HepG2 (cell line): ENCODE results near the gene SIRT7. TPM values are rescaled to one million over a fixed set of nuclear protein-coding genes. Genes with fewer than 3 reads are reported as not detected.

Experiments used
- CEBPG ChIP-seq: IDR thresholded peaks from 2 replicates; pipeline ENCODE4 v1.6.1; 2016
- CTCF ChIP-seq: sonication (generic); formaldehyde crosslinking; IDR thresholded peaks from 2 replicates; pipeline ENCODE4 v1.5.0; 2020; ENCODE audit warnings: mild to moderate bottlenecking, missing genetic modification reagents, moderate library complexity
- EEA1 ChIP-seq: sonication (generic); formaldehyde crosslinking; IDR thresholded peaks from 2 replicates; pipeline ENCODE4 v1.5.1; 2020; ENCODE audit warnings: mild to moderate bottlenecking, missing genetic modification reagents, borderline replicate concordance
- ZNF44 ChIP-seq: sonication (generic); formaldehyde crosslinking; IDR thresholded peaks from 2 replicates; pipeline ENCODE4 v1.5.1; 2020; ENCODE audit warnings: mild to moderate bottlenecking, missing genetic modification reagents
- polyA plus RNA-seq, 8 experiments: library from polyadenylated mRNA; depleted of rRNA in 3 of 8; stranded (reverse) in 7 of 8; unstranded in 1 of 8; fragments of >200 nt; fragmentation: Illumina TruSeq in 4 of 8; extraction: Trizol in 4 of 8; gene quantifications; 2 replicates each; pipeline versions ENCODE4 v1.2.1 to v1.2.3, GENCODE V29; 2011 to 2016; ENCODE audit warnings: low read depth in 4 of 8, missing spikeins in 1 of 8, mixed read lengths in 1 of 8; ENCODE audit not compliant: insufficient read depth in 1 of 8
- total RNA-seq, 5 experiments: library from RNA; depleted of rRNA; stranded (reverse); fragments of >200 nt; fragmentation: Illumina TruSeq; extraction: Trizol; gene quantifications; 2 replicates each; pipeline ENCODE4 v1.2.3, GENCODE V29; 2016; ENCODE audit warnings: low read depth in 1 of 5
- TF ChIP-seq, protein P1 (sequence below): IDR thresholded peaks from 2 replicates; pipeline ENCODE4 v1.6.1; 2016; ENCODE audit warnings: low read depth
- TF ChIP-seq, protein P2 (sequence below): sonication (generic); formaldehyde crosslinking; IDR thresholded peaks from 2 replicates; pipeline ENCODE4 v1.4.0; 2020; ENCODE audit warnings: missing genetic modification reagents, borderline replicate concordance
- TF ChIP-seq, protein P3 (sequence below): sonication (generic); formaldehyde crosslinking; IDR thresholded peaks from 2 replicates; pipeline ENCODE4 v1.4.0; 2020; ENCODE audit warnings: missing genetic modification reagents, borderline replicate concordance
- TF ChIP-seq, protein P4 (sequence below): sonication (generic); formaldehyde crosslinking; IDR thresholded peaks from 2 replicates; pipeline ENCODE4 v1.5.1; 2020; ENCODE audit warnings: mild to moderate bottlenecking, missing genetic modification reagents, borderline replicate concordance

SIRT7 gene
- total and polyA plus RNA-seq, 2 of the 13 experiments (the other 11 are each of a cell fraction or from before 2014, with no cell fraction given): 8.3 to 24.8 TPM

- TF ChIP-seq, protein P1, sequence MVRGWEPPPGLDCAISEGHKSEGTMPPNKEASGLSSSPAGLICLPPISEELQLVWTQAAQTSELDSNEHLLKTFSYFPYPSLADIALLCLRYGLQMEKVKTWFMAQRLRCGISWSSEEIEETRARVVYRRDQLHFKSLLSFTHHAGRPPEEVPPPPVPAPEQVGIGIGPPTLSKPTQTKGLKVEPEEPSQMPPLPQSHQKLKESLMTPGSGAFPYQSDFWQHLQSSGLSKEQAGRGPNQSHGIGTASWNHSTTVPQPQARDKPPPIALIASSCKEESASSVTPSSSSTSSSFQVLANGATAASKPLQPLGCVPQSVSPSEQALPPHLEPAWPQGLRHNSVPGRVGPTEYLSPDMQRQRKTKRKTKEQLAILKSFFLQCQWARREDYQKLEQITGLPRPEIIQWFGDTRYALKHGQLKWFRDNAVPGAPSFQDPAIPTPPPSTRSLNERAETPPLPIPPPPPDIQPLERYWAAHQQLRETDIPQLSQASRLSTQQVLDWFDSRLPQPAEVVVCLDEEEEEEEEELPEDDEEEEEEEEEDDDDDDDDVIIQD: no peak
- TF ChIP-seq, protein P2, sequence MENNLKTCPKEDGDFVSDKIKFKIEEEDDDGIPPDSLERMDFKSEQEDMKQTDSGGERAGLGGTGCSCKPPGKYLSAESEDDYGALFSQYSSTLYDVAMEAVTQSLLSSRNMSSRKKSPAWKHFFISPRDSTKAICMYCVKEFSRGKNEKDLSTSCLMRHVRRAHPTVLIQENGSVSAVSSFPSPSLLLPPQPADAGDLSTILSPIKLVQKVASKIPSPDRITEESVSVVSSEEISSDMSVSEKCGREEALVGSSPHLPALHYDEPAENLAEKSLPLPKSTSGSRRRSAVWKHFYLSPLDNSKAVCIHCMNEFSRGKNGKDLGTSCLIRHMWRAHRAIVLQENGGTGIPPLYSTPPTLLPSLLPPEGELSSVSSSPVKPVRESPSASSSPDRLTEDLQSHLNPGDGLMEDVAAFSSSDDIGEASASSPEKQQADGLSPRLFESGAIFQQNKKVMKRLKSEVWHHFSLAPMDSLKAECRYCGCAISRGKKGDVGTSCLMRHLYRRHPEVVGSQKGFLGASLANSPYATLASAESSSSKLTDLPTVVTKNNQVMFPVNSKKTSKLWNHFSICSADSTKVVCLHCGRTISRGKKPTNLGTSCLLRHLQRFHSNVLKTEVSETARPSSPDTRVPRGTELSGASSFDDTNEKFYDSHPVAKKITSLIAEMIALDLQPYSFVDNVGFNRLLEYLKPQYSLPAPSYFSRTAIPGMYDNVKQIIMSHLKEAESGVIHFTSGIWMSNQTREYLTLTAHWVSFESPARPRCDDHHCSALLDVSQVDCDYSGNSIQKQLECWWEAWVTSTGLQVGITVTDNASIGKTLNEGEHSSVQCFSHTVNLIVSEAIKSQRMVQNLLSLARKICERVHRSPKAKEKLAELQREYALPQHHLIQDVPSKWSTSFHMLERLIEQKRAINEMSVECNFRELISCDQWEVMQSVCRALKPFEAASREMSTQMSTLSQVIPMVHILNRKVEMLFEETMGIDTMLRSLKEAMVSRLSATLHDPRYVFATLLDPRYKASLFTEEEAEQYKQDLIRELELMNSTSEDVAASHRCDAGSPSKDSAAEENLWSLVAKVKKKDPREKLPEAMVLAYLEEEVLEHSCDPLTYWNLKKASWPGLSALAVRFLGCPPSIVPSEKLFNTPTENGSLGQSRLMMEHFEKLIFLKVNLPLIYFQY (CRISPR knock-in tag): no peak
- TF ChIP-seq, protein P3, sequence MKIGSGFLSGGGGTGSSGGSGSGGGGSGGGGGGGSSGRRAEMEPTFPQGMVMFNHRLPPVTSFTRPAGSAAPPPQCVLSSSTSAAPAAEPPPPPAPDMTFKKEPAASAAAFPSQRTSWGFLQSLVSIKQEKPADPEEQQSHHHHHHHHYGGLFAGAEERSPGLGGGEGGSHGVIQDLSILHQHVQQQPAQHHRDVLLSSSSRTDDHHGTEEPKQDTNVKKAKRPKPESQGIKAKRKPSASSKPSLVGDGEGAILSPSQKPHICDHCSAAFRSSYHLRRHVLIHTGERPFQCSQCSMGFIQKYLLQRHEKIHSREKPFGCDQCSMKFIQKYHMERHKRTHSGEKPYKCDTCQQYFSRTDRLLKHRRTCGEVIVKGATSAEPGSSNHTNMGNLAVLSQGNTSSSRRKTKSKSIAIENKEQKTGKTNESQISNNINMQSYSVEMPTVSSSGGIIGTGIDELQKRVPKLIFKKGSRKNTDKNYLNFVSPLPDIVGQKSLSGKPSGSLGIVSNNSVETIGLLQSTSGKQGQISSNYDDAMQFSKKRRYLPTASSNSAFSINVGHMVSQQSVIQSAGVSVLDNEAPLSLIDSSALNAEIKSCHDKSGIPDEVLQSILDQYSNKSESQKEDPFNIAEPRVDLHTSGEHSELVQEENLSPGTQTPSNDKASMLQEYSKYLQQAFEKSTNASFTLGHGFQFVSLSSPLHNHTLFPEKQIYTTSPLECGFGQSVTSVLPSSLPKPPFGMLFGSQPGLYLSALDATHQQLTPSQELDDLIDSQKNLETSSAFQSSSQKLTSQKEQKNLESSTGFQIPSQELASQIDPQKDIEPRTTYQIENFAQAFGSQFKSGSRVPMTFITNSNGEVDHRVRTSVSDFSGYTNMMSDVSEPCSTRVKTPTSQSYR (CRISPR knock-in tag): no peak
- TF ChIP-seq CEBPG (no peak), CTCF (CRISPR knock-in tag) (no peak; the same call in 1 of the 2 replicates), ZNF44 (CRISPR knock-in tag) (no peak), EEA1 (CRISPR knock-in tag) (no peak)
- TF ChIP-seq, protein P4, sequence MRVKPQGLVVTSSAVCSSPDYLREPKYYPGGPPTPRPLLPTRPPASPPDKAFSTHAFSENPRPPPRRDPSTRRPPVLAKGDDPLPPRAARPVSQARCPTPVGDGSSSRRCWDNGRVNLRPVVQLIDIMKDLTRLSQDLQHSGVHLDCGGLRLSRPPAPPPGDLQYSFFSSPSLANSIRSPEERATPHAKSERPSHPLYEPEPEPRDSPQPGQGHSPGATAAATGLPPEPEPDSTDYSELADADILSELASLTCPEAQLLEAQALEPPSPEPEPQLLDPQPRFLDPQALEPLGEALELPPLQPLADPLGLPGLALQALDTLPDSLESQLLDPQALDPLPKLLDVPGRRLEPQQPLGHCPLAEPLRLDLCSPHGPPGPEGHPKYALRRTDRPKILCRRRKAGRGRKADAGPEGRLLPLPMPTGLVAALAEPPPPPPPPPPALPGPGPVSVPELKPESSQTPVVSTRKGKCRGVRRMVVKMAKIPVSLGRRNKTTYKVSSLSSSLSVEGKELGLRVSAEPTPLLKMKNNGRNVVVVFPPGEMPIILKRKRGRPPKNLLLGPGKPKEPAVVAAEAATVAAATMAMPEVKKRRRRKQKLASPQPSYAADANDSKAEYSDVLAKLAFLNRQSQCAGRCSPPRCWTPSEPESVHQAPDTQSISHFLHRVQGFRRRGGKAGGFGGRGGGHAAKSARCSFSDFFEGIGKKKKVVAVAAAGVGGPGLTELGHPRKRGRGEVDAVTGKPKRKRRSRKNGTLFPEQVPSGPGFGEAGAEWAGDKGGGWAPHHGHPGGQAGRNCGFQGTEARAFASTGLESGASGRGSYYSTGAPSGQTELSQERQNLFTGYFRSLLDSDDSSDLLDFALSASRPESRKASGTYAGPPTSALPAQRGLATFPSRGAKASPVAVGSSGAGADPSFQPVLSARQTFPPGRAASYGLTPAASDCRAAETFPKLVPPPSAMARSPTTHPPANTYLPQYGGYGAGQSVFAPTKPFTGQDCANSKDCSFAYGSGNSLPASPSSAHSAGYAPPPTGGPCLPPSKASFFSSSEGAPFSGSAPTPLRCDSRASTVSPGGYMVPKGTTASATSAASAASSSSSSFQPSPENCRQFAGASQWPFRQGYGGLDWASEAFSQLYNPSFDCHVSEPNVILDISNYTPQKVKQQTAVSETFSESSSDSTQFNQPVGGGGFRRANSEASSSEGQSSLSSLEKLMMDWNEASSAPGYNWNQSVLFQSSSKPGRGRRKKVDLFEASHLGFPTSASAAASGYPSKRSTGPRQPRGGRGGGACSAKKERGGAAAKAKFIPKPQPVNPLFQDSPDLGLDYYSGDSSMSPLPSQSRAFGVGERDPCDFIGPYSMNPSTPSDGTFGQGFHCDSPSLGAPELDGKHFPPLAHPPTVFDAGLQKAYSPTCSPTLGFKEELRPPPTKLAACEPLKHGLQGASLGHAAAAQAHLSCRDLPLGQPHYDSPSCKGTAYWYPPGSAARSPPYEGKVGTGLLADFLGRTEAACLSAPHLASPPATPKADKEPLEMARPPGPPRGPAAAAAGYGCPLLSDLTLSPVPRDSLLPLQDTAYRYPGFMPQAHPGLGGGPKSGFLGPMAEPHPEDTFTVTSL (CRISPR knock-in tag): no peak
These were observed at the start of gene SIRT7 (continued) for GRCh38 chr17:81917565-81918332.
